HCT116 (cell line): Measurements from ENCODE around the gene GPHN. TPM values are rescaled to one million over a fixed set of nuclear protein-coding genes. Genes with fewer than 3 reads are reported as not detected.

Experiments
- ATAC-seq: fragments of 200-7000 bp; cut with Tn5 transposase; 2 replicates; pipeline ENCODE4 v1.9.1; 2020; ENCODE audit warnings: mild to moderate bottlenecking, moderate library complexity
- BruUV-seq: library from RNA; stranded (reverse); fragments of 400-500 nt; replicated peaks from 2 replicates; lab custom pipeline; 2021; lab: Mats Ljungman, UMichigan
- CTCF ChIA-PET: fragments of 300-600 bp; sonication (Branson Sonifier 250); formaldehyde crosslinking; loops from one replicate; lab custom pipeline; 2021; ENCODE audit warnings: antibody characterized with exemption; lab: Charles Lee
- POLR2A ChIA-PET: fragments of 300-600, 350-600 bp; sonication (Branson Sonifier 250); formaldehyde crosslinking; loops from one replicate; lab custom pipeline; 2021; ENCODE audit warnings: antibody characterized with exemption; lab: Charles Lee
- RAD21 ChIA-PET, 2 experiments: fragments of 300-600 bp; sonication (Branson Sonifier 250); formaldehyde crosslinking; loops; one replicate each; lab custom pipeline; 2023; ENCODE audit warnings: low total read pairs in 2 of 2; ENCODE audit not compliant: uncharacterized antibody in 2 of 2, unreplicated experiment in 2 of 2, low non-redundant PET in 1 of 2; lab: Charles Lee
- DNase-seq: peaks from one replicate; pipeline ENCODE4 v3.0.0-alpha.2; 2010; ENCODE audit warnings: low read depth, low spot score
- H2AFZ ChIP-seq: fragments of 200-600 bp; shearing (Covaris generic), sonication (generic); 2 replicates; pipeline ENCODE4 v1.6.1; 2017; ENCODE audit warnings: low read depth, mixed run types, mixed read lengths, antibody characterized with exemption, low read length; ENCODE audit not compliant: poor library complexity, severe bottlenecking
- H3K27ac ChIP-seq: 2 replicates; pipeline ENCODE4 v1.5.1; 2012; ENCODE audit warnings: low read depth, low read length
- H3K27me3 ChIP-seq: fragments of 200-600 bp; sonication (generic); 2 replicates; pipeline ENCODE4 v1.6.1; 2016; ENCODE audit warnings: mixed run types, low read length, mixed read lengths; ENCODE audit not compliant: insufficient read depth
- H3K36me3 ChIP-seq, 2 experiments: fragments of 200-500 bp in 1 of 2; fragments of 200-600 bp in 1 of 2; sonication (Bioruptor generic) in 1 of 2; sonication (generic) in 1 of 2; 2 replicates each; pipeline versions ENCODE4 v1.5.1 to v1.6.1; 2014 to 2016; ENCODE audit warnings: low read length in 2 of 2, inconsistent platforms in 1 of 2, mixed read lengths in 1 of 2, mixed run types in 1 of 2; ENCODE audit not compliant: insufficient read depth in 2 of 2, control insufficient read depth in 1 of 2
- H3K4me1 ChIP-seq, 2 experiments: fragments of 200-600 bp in 1 of 2; sonication (generic) in 1 of 2; 2 replicates each; pipeline versions ENCODE4 v1.5.1 to v1.6.1; 2012 to 2017; ENCODE audit warnings: low read length in 2 of 2, inconsistent platforms in 1 of 2, mild to moderate bottlenecking in 1 of 2, mixed read lengths in 1 of 2, mixed run types in 1 of 2, moderate library complexity in 1 of 2; ENCODE audit not compliant: insufficient read depth in 2 of 2, control insufficient read depth in 1 of 2
- H3K4me2 ChIP-seq: fragments of 200-600 bp; sonication (generic); 2 replicates; pipeline ENCODE4 v1.6.1; 2017; ENCODE audit warnings: mixed run types, low read length, mixed read lengths
- H3K4me3 ChIP-seq, 2 experiments: fragments of 200-600 bp in 1 of 2; sonication (generic) in 1 of 2; replicated peaks in 1 of 2; 2 replicates each; pipeline ENCODE4 v1.5.1; 2011 to 2016; ENCODE audit warnings: low read length in 2 of 2, control low read depth in 1 of 2, low read depth in 1 of 2, mild to moderate bottlenecking in 1 of 2, mixed read lengths in 1 of 2, mixed run types in 1 of 2
- H3K79me2 ChIP-seq: fragments of 200-600 bp; sonication (generic); 2 replicates; pipeline ENCODE4 v1.6.1; 2017; ENCODE audit warnings: mild to moderate bottlenecking, mixed run types, low read length, moderate library complexity, mixed read lengths; ENCODE audit not compliant: insufficient read depth
- H3K9ac ChIP-seq: fragments of 200-600 bp; sonication (generic); 2 replicates; pipeline ENCODE4 v1.6.1; 2016; ENCODE audit warnings: low read length, mixed read lengths
- H3K9me2 ChIP-seq: fragments of 200-600 bp; sonication (generic), shearing (Covaris generic); 2 replicates; pipeline ENCODE4 v1.6.1; 2017; ENCODE audit warnings: mixed run types, mild to moderate bottlenecking, moderate library complexity; ENCODE audit not compliant: insufficient read depth
- H3K9me3 ChIP-seq, 2 experiments: fragments of 200-500 bp in 1 of 2; fragments of 200-600 bp in 1 of 2; sonication (Bioruptor generic) in 1 of 2; sonication (generic) in 1 of 2; 2 replicates each; pipeline ENCODE4 v1.6.1; 2014 to 2017; ENCODE audit warnings: low read length in 2 of 2, mixed read lengths in 2 of 2, inconsistent platforms in 1 of 2, low read depth in 1 of 2, mild to moderate bottlenecking in 1 of 2, mixed run types in 1 of 2, moderate library complexity in 1 of 2; ENCODE audit not compliant: control insufficient read depth in 1 of 2, insufficient read depth in 1 of 2
- H4K20me1 ChIP-seq: fragments of 200-600 bp; sonication (generic), shearing (Covaris generic); 2 replicates; pipeline ENCODE4 v1.6.1; 2017; ENCODE audit warnings: mixed run types, mild to moderate bottlenecking, moderate library complexity; ENCODE audit not compliant: insufficient read depth
- CEBPB ChIP-seq: IDR thresholded peaks from 2 replicates; pipeline ENCODE4 v1.6.1; 2012; ENCODE audit warnings: low read depth
- EZH2 ChIP-seq: fragments of 200-600 bp; sonication (generic); IDR thresholded peaks from 2 replicates; pipeline ENCODE4 v1.6.1; 2017; ENCODE audit warnings: antibody characterized with exemption, mixed run types
- EZH2phosphoT487 ChIP-seq: fragments of 200-600 bp; IDR thresholded peaks from 2 replicates; pipeline ENCODE4 v1.6.1; 2018; ENCODE audit warnings: antibody characterized with exemption, borderline replicate concordance
- FOSL1 ChIP-seq: IDR thresholded peaks from 2 replicates; pipeline ENCODE4 v1.6.1; 2012; ENCODE audit warnings: low read depth
- POLR2A ChIP-seq: IDR thresholded peaks from 2 replicates; pipeline ENCODE4 v1.7.0; 2011; ENCODE audit warnings: borderline replicate concordance; ENCODE audit not compliant: insufficient read depth, insufficient read length; ENCODE audit errors: extremely low read depth
- SIN3A ChIP-seq: IDR thresholded peaks from 2 replicates; pipeline ENCODE4 v1.6.1; 2012; ENCODE audit warnings: low read depth
- SP1 ChIP-seq: IDR thresholded peaks from 2 replicates; pipeline ENCODE4 v1.6.1; 2012; ENCODE audit warnings: low read depth
- TCF7L2 ChIP-seq: IDR thresholded peaks from 2 replicates; pipeline ENCODE4 v1.7.0; 2011; ENCODE audit warnings: borderline replicate concordance, inconsistent platforms; ENCODE audit not compliant: insufficient read depth, insufficient read length; ENCODE audit errors: extremely low read depth
- ZNF274 ChIP-seq: fragments of 200-500 bp; sonication (Bioruptor generic); IDR thresholded peaks from 2 replicates; pipeline ENCODE4 v1.6.1; 2014; ENCODE audit warnings: mild to moderate bottlenecking, low read depth, low read length, inconsistent platforms
- intact Hi-C: fragments of 100-400 bp; cut with micrococcal nuclease; formaldehyde crosslinking; loops from 2 replicates; pipeline ENCODE4 v1.10.0; 2022
- total RNA-seq: library from RNA; stranded (reverse); gene quantifications from one replicate; pipeline ENCODE4 v1.2.1, GENCODE V29; 2021; ENCODE audit not compliant: unreplicated experiment
- TF ChIP-seq, protein P1 (sequence below): IDR thresholded peaks from 2 replicates; pipeline ENCODE4 v1.6.1; 2012
- TF ChIP-seq, protein P2 (sequence below): IDR thresholded peaks from 2 replicates; pipeline ENCODE4 v1.6.1; 2011; ENCODE audit warnings: mild to moderate bottlenecking, low read length, moderate library complexity; ENCODE audit not compliant: insufficient replicate concordance; ENCODE audit errors: extremely low read depth

Gene GPHN
- total RNA-seq, 1 experiment from 2014 or later = 43.8 TPM

DNA sequence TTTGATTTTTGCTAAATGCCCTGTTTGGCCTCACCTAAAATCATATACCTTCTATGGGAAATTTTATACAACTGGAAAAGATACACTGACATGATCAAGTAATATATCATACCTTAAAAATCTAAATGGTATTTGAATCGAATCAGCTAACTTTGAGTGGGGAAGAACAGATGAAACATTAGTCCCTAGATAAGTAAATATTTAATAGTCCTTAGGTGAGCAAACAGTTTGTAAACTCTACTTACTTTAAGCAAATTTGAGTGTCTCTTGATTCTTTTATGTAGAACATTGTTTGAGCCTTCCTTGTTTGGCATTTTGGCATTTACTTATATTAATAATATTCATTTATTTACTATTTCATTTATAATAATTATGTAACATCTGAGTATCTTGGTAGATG, 485.6 kb downstream of the GPHN start:
- H3K79me2 ChIP-seq = no peaks in the 10 kb centered on the region
- CTCF ChIA-PET = no interaction called here
- no peaks in the 10 kb centered on the region for H3K36me3 ChIP-seq
- H3K27ac ChIP-seq = no peak overlapping the region
- no peak overlapping the region for H2AFZ ChIP-seq
- no peaks in the 10 kb centered on the region for H4K20me1 ChIP-seq
- RAD21 ChIA-PET = no interaction called here
- no peaks in the 10 kb centered on the region for H3K9me3 ChIP-seq
- no peak overlapping the region for H3K4me2 ChIP-seq
- ATAC-seq (no peak), DNase-seq (no peak)
- TF ChIP-seq POLR2A (no peak), ZNF274 (no peak), EZH2 (no peak), SP1 (no peak), TCF7L2 (no peak), CEBPB (no peak), SIN3A (no peak), EZH2phosphoT487 (no peak), FOSL1 (no peak)
- TF ChIP-seq, protein P1, sequence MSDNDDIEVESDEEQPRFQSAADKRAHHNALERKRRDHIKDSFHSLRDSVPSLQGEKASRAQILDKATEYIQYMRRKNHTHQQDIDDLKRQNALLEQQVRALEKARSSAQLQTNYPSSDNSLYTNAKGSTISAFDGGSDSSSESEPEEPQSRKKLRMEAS = no peak
- TF ChIP-seq, protein P2, sequence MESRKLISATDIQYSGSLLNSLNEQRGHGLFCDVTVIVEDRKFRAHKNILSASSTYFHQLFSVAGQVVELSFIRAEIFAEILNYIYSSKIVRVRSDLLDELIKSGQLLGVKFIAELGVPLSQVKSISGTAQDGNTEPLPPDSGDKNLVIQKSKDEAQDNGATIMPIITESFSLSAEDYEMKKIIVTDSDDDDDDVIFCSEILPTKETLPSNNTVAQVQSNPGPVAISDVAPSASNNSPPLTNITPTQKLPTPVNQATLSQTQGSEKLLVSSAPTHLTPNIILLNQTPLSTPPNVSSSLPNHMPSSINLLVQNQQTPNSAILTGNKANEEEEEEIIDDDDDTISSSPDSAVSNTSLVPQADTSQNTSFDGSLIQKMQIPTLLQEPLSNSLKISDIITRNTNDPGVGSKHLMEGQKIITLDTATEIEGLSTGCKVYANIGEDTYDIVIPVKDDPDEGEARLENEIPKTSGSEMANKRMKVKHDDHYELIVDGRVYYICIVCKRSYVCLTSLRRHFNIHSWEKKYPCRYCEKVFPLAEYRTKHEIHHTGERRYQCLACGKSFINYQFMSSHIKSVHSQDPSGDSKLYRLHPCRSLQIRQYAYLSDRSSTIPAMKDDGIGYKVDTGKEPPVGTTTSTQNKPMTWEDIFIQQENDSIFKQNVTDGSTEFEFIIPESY = no peak
- intact Hi-C loops = no loop called here
- no peaks in the 10 kb centered on the region for H3K27me3 ChIP-seq
- H3K9ac ChIP-seq = no peak overlapping the region
- no TSS peak for BruUV-seq
- POLR2A ChIA-PET = no interaction called here
- H3K4me1 ChIP-seq = no peaks in the 10 kb centered on the region
- no peaks in the 10 kb centered on the region for H3K9me2 ChIP-seq
- H3K4me3 ChIP-seq = no peak overlapping the region
